K562 (cell line): ENCODE data around the gene PPP1R14C. TPM values are rescaled to one million over a fixed set of nuclear protein-coding genes. Genes with fewer than 3 reads are reported as not detected.

Experiments used
- ARID1B ChIP-seq: fragments of 450-650 bp; IDR thresholded peaks from 2 replicates; pipeline ENCODE4 v1.6.1; 2016; ENCODE audit warnings: antibody characterized with exemption, mild to moderate bottlenecking, inconsistent platforms
- CHCHD3 ChIP-seq: fragments of 250-450 bp; sonication (Bioruptor Pico); IDR thresholded peaks from 2 replicates; pipeline ENCODE4 v2.1.2; 2022; ENCODE audit warnings: mild to moderate bottlenecking
- DACH1 ChIP-seq: fragments of 450-650 bp; IDR thresholded peaks from 2 replicates; pipeline ENCODE4 v1.6.1; 2018; ENCODE audit not compliant: partially characterized antibody
- FOXK2 ChIP-seq, 2 experiments: fragments of 450-650 bp; IDR thresholded peaks in 1 of 2; conservative IDR thresholded peaks in 1 of 2; 2 replicates each; pipeline ENCODE4 v1.6.1; 2016; ENCODE audit warnings: low read depth in 2 of 2, mild to moderate bottlenecking in 1 of 2
- GTF2A2 ChIP-seq: IDR thresholded peaks from 2 replicates; pipeline ENCODE4 v1.6.1; 2016; ENCODE audit warnings: mild to moderate bottlenecking, missing genetic modification characterization, missing compliant biosample characterization
- HBP1 ChIP-seq: fragments of 450-650 bp; formaldehyde crosslinking; IDR thresholded peaks from 2 replicates; pipeline ENCODE4 v1.4.0; 2022; ENCODE audit warnings: missing genetic modification characterization
- HEY1 ChIP-seq: fragments of 250-450 bp; sonication (Bioruptor Pico); IDR thresholded peaks from 2 replicates; pipeline ENCODE4 v1.5.0; 2020; ENCODE audit warnings: mild to moderate bottlenecking, moderate library complexity, borderline replicate concordance
- MITF ChIP-seq: IDR thresholded peaks from 2 replicates; pipeline ENCODE4 v1.6.1; 2014; ENCODE audit warnings: antibody characterized with exemption
- MNT ChIP-seq, 2 experiments: fragments of 450-650 bp; conservative IDR thresholded peaks; 2 replicates each; pipeline ENCODE4 v1.6.1; 2017; ENCODE audit warnings: mild to moderate bottlenecking in 2 of 2, moderate library complexity in 2 of 2
- MYNN ChIP-seq, 2 experiments: sonication (generic); formaldehyde crosslinking in 1 of 2; IDR thresholded peaks; 2 replicates each; pipeline versions ENCODE4 v1.5.0 to v1.6.1; 2016 to 2020; ENCODE audit warnings: antibody characterized with exemption in 1 of 2, missing genetic modification reagents in 1 of 2
- PKNOX1 ChIP-seq: fragments of 450-650 bp; IDR thresholded peaks from 2 replicates; pipeline ENCODE4 v1.6.1; 2016
- POLR3G ChIP-seq: IDR thresholded peaks from 2 replicates; pipeline ENCODE4 v1.6.1; 2011; ENCODE audit not compliant: insufficient read length, insufficient replicate concordance; ENCODE audit errors: extremely low read depth
- RBM39 ChIP-seq: fragments of 200-400 bp; formaldehyde crosslinking; optimal IDR thresholded peaks from 2 replicates; pipeline ENCODE3; 2018; ENCODE audit warnings: low read depth, low read length
- RFX7 ChIP-seq: fragments of 250-450 bp; sonication (Bioruptor Pico); IDR thresholded peaks from 2 replicates; pipeline ENCODE4 v1.5.1; 2021; ENCODE audit warnings: mild to moderate bottlenecking
- RNF219 ChIP-seq: fragments of 250-450 bp; sonication (Bioruptor Pico); IDR thresholded peaks from 2 replicates; pipeline ENCODE4 v1.5.0; 2022; ENCODE audit warnings: mild to moderate bottlenecking
- SMAD2 ChIP-seq: fragments of 150-350 bp; IDR thresholded peaks from 2 replicates; pipeline ENCODE4 v1.6.1; 2014; ENCODE audit warnings: low read depth, mild to moderate bottlenecking, low read length
- SMARCA4 ChIP-seq: fragments of 450-650 bp; IDR thresholded peaks from 2 replicates; pipeline ENCODE4 v1.6.1; 2016
- SUPT5H ChIP-seq: fragments of 450-650 bp; IDR thresholded peaks from 2 replicates; pipeline ENCODE4 v1.6.1; 2016
- ZNF699 ChIP-seq: fragments of 250-450 bp; sonication (Bioruptor Pico); IDR thresholded peaks from 2 replicates; pipeline ENCODE4 v1.8.0; 2021; ENCODE audit warnings: mild to moderate bottlenecking, moderate library complexity; ENCODE audit not compliant: insufficient replicate concordance
- ZNF766 ChIP-seq: fragments of 200-800 bp; sonication (Bioruptor generic); conservative IDR thresholded peaks from 2 replicates; pipeline ENCODE4 v1.6.1; 2016; ENCODE audit warnings: missing genetic modification characterization, missing compliant biosample characterization
- polyA plus RNA-seq, 8 experiments: library from polyadenylated mRNA; depleted of rRNA in 4 of 8; stranded (reverse) in 5 of 8; unstranded in 3 of 8; fragments of >200 nt; fragmentation: Nextera tagmentation in 2 of 8; fragmentation: Illumina TruSeq in 1 of 8; extraction: Ambion mirVana in 2 of 8; extraction: Trizol in 1 of 8; gene quantifications; 2 replicates each; pipeline versions ENCODE4 v1.2.1 to v1.2.3, GENCODE V29; 2011 to 2014; ENCODE audit warnings: inconsistent platforms in 1 of 8, missing spikeins in 1 of 8
- total RNA-seq, 7 experiments: library from RNA; depleted of rRNA in 6 of 7; stranded (reverse); fragments of >200 nt in 6 of 7; fragmentation: Illumina TruSeq in 2 of 7; extraction: Trizol in 2 of 7; gene quantifications; 2 replicates each; pipeline versions ENCODE4 v1.2.1 to v1.2.3, GENCODE V29; 2011 to 2021; ENCODE audit warnings: low replicate concordance in 1 of 7

Gene PPP1R14C
- total and polyA plus RNA-seq, 9 of the 15 experiments (the other 6 are each of a cell fraction or from before 2014, with no cell fraction given): 4.5 to 16.6 (median 11.9) TPM

GRCh38 chr6:150293423-150294173 is 150.8 kb downstream of the PPP1R14C start (continued):
- TF ChIP-seq PKNOX1 (peak; percentile 35; the same call in 1 of the 2 replicates), MYNN (IDR thresholded peaks at IDR 0.05) (peak; percentile 41; the same call in 1 of the 2 replicates), MYNN (CRISPR knock-in tag; IDR thresholded peaks at IDR 0.05) (no peak), ARID1B (peak; percentile 71), ZNF766 (no peak; the same call in 1 of the 2 replicates), SUPT5H (no peak), RBM39 (no peak), FOXK2 (conservative IDR thresholded peaks at IDR 0.05 in 1 of 2, IDR thresholded peaks at IDR 0.05 in 1 of 2; ENCODE audit: low read depth in 2 of 2) (peak in 1 of 2 experiments; percentile 67; a peak in 3 of 4 replicates), SMARCA4 (peak; percentile 71; the same call in 1 of the 2 replicates), MITF (peak; percentile 74; the same call in 1 of the 2 replicates), POLR3G (no peak), CHCHD3 (no peak), GTF2A2 (tag) (no peak), RFX7 (CRISPR knock-in tag) (no peak), RNF219 (CRISPR knock-in tag) (no peak), HEY1 (CRISPR knock-in tag) (0 out of 2 replicates have a peak, but pooled peaks have one; percentile 15), ZNF699 (CRISPR knock-in tag) (no peak), MNT (conservative IDR thresholded peaks at IDR 0.05) (0 out of 4 replicates have a peak, but pooled peaks of 1 of the 2 experiments have one; percentile 34), HBP1 (CRISPR knock-in tag) (no peak), SMAD2 (no peak), DACH1 (peak; percentile 13)
